IPS-NIHi7 (cell line): ENCODE data around the gene SCT.

Source experiments
- DNase-seq: peaks from one replicate; pipeline ENCODE4 v3.0.0; 2012; ENCODE audit warnings: mixed read lengths; ENCODE audit errors: extremely low spot score

Gene SCT

GRCh38 chr11:623349-623869 is 3.6 kb downstream of the SCT start:
- no peak for DNase-seq

GRCh38 chr11:621838-622237 is 5.1 kb downstream of the SCT start:
- no peak for DNase-seq

- no peak for DNase-seq
Observed at GRCh38 chr11:620935-621814, 5.8 kb downstream of the SCT start.

GRCh38 chr11:620201-620600 is 6.8 kb downstream of the SCT start:
- no peak for DNase-seq

GRCh38 chr11:619628-620050 is 7.3 kb downstream of the SCT start:
- no peak for DNase-seq

- no peak for DNase-seq
Observed at GRCh38 chr11:618856-619627, 7.9 kb downstream of the SCT start.

- DNase-seq: no peak
Observed at GRCh38 chr11:617912-618682, 8.9 kb downstream of the SCT start.

GRCh38 chr11:617199-617911 is 9.6 kb downstream of the SCT start:
- no peak for DNase-seq

GRCh38 chr11:616320-617198 is 10.4 kb downstream of the SCT start:
- DNase-seq: no peak

GRCh38 chr11:615504-616319 is 11.3 kb downstream of the SCT start, which contains the start of gene IRF7:
IRF7 (minus strand) TSS chr11:615950; CDS start chr11:615364, 586 bp downstream.
- peak; percentile 91 for DNase-seq

GRCh38 chr11:614623-615503 is 12.1 kb downstream of the SCT start:
- DNase-seq: no peak

- DNase-seq: no peak
Observed at GRCh38 chr11:614021-614622, 12.9 kb downstream of the SCT start.

- DNase-seq: peak; percentile 88
Observed at GRCh38 chr11:613369-613968, 13.5 kb downstream of the SCT start.

- DNase-seq: no peak
Observed at GRCh38 chr11:612961-613300, 14.1 kb downstream of the SCT start.

- DNase-seq: no peak
Observed at GRCh38 chr11:612201-612960, 14.6 kb downstream of the SCT start.
